Thyroid gland (tissue), 4 donors: ENCODE data around the gene LGALS1. TPM values are rescaled to one million over a fixed set of nuclear protein-coding genes. Genes with fewer than 3 reads are reported as not detected.

Experiments
- DNase-seq, 2 donors: peaks; one replicate each; pipeline ENCODE4 v3.0.0-alpha.2; 2019
- H3K27ac ChIP-seq, 3 donors: fragments of 200-600 bp; sonication (generic); 1 replicate in 2 of 3; 2 replicates in 1 of 3; pipeline ENCODE4 v1.5.1; 2016 to 2019; ENCODE audit warnings: mild to moderate bottlenecking in 1 of 3, moderate library complexity in 1 of 3
- H3K27me3 ChIP-seq: fragments of 200-600 bp; sonication (generic); one replicate; pipeline ENCODE4 v1.5.1; 2019
- H3K36me3 ChIP-seq, 2 donors: fragments of 200-600 bp; sonication (generic); one replicate each; pipeline ENCODE4 v1.5.1; 2016 to 2019
- H3K4me1 ChIP-seq, 2 donors: fragments of 200-600 bp; sonication (generic); one replicate each; pipeline ENCODE4 v1.5.1; 2017 to 2019
- H3K4me3 ChIP-seq, 3 donors: fragments of 200-600 bp; sonication (generic); replicated peaks in 1 of 3; 1 replicate in 2 of 3; 2 replicates in 1 of 3; pipeline ENCODE4 v1.5.1; 2016; ENCODE audit warnings: mild to moderate bottlenecking in 1 of 3
- H3K9me3 ChIP-seq: fragments of 200-600 bp; sonication (generic); one replicate; pipeline ENCODE4 v1.5.1; 2017
- POLR2A ChIP-seq, 2 donors: fragments of 450-650 bp; IDR thresholded peaks; one replicate each; pipeline ENCODE4 v1.6.1; 2017; ENCODE audit warnings: antibody characterized with exemption in 2 of 2, mild to moderate bottlenecking in 2 of 2, moderate library complexity in 1 of 2
- WGBS, 2 donors: methylation state at CpG; one replicate each; pipeline ENCODE4 v1.1.5; 2017; 5-methylcytosine and 5-hydroxymethylcytosine counted together
- intact Hi-C: fragments of 100-400 bp; cut with DNase I; formaldehyde crosslinking; loops from one replicate; pipeline ENCODE4 v1.15.1; 2023
- total RNA-seq, 4 donors: library from RNA; depleted of rRNA; stranded (reverse); fragments of >200 nt; gene quantifications; one replicate each; pipeline ENCODE4 v1.2.3, GENCODE V29; 2016
- TF ChIP-seq, protein P1 (sequence below), 6 experiments: fragments of 200-600 bp in 3 of 6; fragments of 450-650 bp in 3 of 6; sonication (generic) in 3 of 6; IDR thresholded peaks; one replicate each; pipeline ENCODE4 v1.5.1; 2016 to 2019; ENCODE audit warnings: antibody characterized with exemption in 6 of 6, mild to moderate bottlenecking in 2 of 6, inconsistent platforms in 1 of 6, moderate library complexity in 1 of 6

The LGALS1 gene
- total RNA-seq, 4 donors from 2014 or later: 146 to 212 (median 188) TPM

DNA sequence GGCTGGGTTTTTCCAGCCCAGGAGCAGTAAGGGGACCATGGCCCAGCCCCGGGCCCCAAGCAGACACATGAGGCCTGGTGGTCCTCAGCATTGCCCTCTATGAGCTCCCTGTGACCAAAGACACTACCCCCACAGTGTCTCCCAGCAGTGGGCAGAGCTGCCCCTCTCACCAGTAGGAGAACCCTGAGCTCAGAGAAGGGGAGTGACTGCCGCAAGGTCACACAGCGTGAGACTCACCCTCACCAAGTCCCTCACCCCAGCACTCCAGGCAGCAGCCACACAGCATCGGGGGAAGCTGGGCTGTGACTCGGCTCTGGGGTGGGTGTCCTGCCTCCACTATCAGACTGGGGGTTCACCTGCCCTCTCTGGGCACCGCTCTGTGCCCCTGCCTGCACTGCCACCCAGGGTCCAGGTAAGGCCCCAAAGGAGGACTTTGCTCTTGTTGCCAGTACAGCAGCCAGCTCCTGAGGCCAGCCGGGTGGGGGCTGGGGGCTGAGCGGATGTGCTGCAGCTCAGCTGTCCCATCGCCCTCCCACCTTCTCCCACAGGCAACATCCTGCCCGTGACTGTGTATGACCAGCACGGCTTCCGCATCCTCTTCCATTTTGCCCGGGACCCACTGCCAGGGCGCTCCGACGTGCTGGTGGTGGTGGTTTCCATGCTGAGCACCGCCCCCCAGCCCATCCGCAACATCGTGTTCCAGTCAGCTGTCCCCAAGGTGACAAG lies 43.8 kb upstream of the LGALS1 start:
- peak overlapping the region in 2 of 3 donors; percentile 69 to 75 for H3K27ac ChIP-seq
- no peaks in the 10 kb centered on the region for H3K9me3 ChIP-seq
- no peak for DNase-seq
- WGBS, 2 donors: 82 to 84% methylated on average over 14 to 16 of the region's 19 CpGs
- intact Hi-C loops: no loop called here
- peaks cover 16 to 17% of the 10 kb centered on the region in 2 donors for H3K36me3 ChIP-seq
- no peak for TF ChIP-seq POLR2A (IDR thresholded peaks at IDR 0.05)
- TF ChIP-seq, protein P1, sequence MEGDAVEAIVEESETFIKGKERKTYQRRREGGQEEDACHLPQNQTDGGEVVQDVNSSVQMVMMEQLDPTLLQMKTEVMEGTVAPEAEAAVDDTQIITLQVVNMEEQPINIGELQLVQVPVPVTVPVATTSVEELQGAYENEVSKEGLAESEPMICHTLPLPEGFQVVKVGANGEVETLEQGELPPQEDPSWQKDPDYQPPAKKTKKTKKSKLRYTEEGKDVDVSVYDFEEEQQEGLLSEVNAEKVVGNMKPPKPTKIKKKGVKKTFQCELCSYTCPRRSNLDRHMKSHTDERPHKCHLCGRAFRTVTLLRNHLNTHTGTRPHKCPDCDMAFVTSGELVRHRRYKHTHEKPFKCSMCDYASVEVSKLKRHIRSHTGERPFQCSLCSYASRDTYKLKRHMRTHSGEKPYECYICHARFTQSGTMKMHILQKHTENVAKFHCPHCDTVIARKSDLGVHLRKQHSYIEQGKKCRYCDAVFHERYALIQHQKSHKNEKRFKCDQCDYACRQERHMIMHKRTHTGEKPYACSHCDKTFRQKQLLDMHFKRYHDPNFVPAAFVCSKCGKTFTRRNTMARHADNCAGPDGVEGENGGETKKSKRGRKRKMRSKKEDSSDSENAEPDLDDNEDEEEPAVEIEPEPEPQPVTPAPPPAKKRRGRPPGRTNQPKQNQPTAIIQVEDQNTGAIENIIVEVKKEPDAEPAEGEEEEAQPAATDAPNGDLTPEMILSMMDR (IDR thresholded peaks at IDR 0.05): no peak
- H3K4me1 ChIP-seq: peaks cover 0 to 32% of the 10 kb centered on the region in 2 donors
- no peaks in the 10 kb centered on the region for H3K27me3 ChIP-seq
- H3K4me3 ChIP-seq: no peak overlapping the region

DNA sequence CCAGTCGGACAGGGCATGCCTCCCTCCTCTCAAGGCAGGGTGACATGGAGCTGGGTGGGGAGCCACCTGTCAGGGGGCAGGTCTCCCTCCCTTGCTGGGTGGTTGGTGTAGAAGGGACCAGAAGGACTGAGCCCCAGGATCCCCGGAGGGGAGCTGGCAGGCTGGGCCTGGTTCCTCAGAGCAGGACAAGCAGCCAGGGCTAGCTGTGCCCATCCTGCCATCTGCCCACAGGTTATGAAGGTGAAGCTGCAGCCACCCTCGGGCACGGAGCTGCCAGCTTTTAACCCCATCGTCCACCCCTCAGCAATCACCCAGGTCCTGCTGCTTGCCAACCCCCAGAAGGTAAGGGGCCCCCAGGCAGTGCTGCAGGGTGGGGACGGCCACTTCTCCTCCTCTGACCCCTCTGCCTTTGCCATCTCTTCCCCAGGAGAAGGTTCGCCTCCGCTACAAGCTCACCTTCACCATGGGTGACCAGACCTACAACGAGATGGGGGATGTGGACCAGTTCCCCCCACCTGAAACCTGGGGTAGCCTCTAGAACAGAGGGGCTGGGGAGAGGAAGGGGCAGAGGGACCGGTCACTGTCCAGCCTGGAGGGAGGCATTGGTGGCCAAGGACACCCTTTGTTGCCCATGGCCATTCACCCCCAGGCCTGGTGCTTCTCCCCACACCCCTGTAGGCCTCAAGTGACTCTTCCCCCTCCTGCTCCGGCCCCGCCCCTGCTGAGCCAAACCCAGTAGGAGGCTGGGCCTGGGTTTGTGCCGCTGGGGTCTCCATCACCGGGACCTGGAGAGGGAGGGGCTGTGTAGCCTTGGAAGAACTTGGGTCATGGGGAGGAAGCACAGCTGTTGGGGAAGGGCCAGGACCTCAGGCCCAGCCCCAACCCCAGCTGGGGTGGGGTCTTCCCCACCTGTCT lies 43.0 kb upstream of the LGALS1 start:
- DNase-seq: no peak
- no peak overlapping the region for H3K4me3 ChIP-seq
- no peaks in the 10 kb centered on the region for H3K9me3 ChIP-seq
- TF ChIP-seq POLR2A (IDR thresholded peaks at IDR 0.05): no peak
- TF ChIP-seq, protein P1 (IDR thresholded peaks at IDR 0.05): no peak
- peaks cover 0 to 26% of the 10 kb centered on the region in 2 donors for H3K4me1 ChIP-seq
- WGBS, 2 donors: 83% methylated on average over 11 to 13 of the region's 14 CpGs
- H3K27ac ChIP-seq: peak overlapping the region in 2 of 3 donors; percentile 69 to 75
- peaks cover 14 to 17% of the 10 kb centered on the region in 2 donors for H3K36me3 ChIP-seq
- no peaks in the 10 kb centered on the region for H3K27me3 ChIP-seq
- intact Hi-C loops: no loop called here

DNA sequence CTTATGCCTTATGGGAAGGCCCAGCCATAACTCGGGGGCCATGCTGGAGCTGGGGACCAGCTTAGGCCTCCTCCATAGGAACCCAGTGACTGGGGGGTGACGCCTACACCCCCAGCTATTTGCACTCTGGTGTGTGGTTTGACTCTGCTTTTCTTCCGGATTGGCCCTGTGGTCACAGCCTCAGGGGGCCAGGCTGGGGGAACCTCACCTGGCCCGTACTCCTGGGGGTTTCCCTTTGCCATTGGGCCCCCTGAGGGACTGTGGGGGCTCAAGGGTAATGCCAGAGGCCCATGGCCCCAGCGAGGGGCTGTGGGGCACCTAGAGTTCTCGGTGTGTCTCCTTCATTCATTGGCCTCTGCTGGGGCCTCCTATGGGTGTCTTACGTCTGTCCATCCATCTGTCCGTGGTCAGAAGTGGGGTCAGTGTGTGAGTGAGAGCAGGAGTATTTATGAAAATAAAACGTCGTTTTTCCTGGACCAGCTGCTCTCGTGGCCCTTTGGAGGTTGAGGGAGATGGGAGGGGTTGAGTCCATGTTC lies 42.3 kb upstream of the LGALS1 start:
- Histone ChIP-seq H3K27me3 (no peaks in the 10 kb centered on the region), H3K36me3 (peaks cover 14 to 17% of the 10 kb centered on the region in 2 donors), H3K27ac (peak overlapping the region; percentile 69 to 84 (median 75)), H3K4me1 (peaks cover 0 to 23% of the 10 kb centered on the region in 2 donors), H3K4me3 (no peak overlapping the region), H3K9me3 (no peaks in the 10 kb centered on the region)
- DNase-seq: no peak
- intact Hi-C loops: no loop called here
- WGBS, 2 donors: 58 to 62% methylated on average over 9 to 11 of the region's 11 CpGs
- no peak for TF ChIP-seq POLR2A (IDR thresholded peaks at IDR 0.05)
- TF ChIP-seq, protein P1 (IDR thresholded peaks at IDR 0.05): no peak

DNA sequence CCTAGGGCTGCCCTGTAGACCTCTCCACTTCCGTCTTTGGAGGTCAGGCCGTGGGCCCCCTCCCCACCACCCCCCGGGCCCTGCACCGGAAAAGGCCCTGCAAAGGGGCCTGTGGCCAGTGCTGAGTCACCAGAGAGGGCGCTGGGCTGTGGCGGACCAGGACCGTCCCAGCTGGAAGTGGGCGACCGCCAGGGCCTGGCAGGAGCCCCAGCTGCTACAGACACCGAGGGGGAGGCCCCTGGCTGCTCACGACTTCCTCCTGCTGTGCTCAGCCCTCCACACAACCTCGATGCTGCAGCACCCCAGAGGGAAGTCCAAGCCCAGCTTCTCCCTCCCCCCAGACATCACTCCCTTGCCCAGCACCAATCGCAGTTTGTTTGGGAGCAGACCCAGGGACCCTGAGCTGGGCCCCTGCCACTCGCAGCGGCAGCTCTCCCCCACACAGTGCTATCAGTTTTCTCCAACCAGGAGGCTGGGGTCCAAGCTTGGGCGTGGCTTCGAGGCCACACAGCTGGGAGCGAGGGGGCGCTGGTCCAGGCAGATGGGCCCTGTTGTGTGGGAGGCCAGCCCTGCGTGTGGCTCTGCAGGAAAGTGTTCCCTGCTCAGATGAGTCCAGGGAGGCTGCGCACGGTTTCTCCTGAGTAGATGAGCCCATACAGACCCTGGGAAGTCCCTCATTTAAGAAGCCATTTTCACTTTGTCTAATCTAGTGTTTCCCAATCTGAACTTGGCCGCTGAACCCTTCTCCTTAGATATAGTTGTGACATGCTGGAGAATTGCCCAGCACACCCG lies 41.6 kb upstream of the LGALS1 start:
- TF ChIP-seq, protein P1 (IDR thresholded peaks at IDR 0.05): no peak
- TF ChIP-seq POLR2A (IDR thresholded peaks at IDR 0.05): no peak
- Histone ChIP-seq H3K4me3 (no peak overlapping the region), H3K9me3 (no peaks in the 10 kb centered on the region), H3K4me1 (peaks cover 0 to 27% of the 10 kb centered on the region in 2 donors), H3K27me3 (no peaks in the 10 kb centered on the region), H3K36me3 (peaks cover 14 to 15% of the 10 kb centered on the region in 2 donors), H3K27ac (peak overlapping the region; percentile 69 to 84 (median 75))
- 24 to 30% methylated on average over 10 to 17 of the region's 24 CpGs for WGBS, 2 donors
- DNase-seq: peak; percentile 76 to 84
- intact Hi-C loops: no loop called here
